ENCODE measurements around the gene NCR2.

DNA sequence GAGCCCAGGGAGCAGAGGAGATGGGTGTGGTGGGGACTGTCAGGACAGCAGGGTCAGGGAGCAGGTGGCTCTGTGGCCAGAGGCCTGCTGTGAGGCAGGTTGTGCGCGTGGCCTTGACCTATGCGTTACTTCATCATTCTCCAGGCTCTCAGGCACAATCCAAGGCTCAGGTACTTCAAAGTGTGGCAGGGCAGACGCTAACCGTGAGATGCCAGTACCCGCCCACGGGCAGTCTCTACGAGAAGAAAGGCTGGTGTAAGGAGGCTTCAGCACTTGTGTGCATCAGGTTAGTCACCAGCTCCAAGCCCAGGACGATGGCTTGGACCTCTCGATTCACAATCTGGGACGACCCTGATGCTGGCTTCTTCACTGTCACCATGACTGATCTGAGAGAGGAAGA is 535 bp downstream of the NCR2 start:
- TF ChIP-seq, protein P1, sequence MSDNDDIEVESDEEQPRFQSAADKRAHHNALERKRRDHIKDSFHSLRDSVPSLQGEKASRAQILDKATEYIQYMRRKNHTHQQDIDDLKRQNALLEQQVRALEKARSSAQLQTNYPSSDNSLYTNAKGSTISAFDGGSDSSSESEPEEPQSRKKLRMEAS (IDR thresholded peaks at IDR 0.05; ENCODE audit: low read depth): no peak
- TF ChIP-seq, protein P2, sequence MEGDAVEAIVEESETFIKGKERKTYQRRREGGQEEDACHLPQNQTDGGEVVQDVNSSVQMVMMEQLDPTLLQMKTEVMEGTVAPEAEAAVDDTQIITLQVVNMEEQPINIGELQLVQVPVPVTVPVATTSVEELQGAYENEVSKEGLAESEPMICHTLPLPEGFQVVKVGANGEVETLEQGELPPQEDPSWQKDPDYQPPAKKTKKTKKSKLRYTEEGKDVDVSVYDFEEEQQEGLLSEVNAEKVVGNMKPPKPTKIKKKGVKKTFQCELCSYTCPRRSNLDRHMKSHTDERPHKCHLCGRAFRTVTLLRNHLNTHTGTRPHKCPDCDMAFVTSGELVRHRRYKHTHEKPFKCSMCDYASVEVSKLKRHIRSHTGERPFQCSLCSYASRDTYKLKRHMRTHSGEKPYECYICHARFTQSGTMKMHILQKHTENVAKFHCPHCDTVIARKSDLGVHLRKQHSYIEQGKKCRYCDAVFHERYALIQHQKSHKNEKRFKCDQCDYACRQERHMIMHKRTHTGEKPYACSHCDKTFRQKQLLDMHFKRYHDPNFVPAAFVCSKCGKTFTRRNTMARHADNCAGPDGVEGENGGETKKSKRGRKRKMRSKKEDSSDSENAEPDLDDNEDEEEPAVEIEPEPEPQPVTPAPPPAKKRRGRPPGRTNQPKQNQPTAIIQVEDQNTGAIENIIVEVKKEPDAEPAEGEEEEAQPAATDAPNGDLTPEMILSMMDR (IDR thresholded peaks at IDR 0.05): no peak
- TF ChIP-seq RFX5 (IDR thresholded peaks at IDR 0.05; ENCODE audit: low read length): no peak
- TF ChIP-seq, protein P3, sequence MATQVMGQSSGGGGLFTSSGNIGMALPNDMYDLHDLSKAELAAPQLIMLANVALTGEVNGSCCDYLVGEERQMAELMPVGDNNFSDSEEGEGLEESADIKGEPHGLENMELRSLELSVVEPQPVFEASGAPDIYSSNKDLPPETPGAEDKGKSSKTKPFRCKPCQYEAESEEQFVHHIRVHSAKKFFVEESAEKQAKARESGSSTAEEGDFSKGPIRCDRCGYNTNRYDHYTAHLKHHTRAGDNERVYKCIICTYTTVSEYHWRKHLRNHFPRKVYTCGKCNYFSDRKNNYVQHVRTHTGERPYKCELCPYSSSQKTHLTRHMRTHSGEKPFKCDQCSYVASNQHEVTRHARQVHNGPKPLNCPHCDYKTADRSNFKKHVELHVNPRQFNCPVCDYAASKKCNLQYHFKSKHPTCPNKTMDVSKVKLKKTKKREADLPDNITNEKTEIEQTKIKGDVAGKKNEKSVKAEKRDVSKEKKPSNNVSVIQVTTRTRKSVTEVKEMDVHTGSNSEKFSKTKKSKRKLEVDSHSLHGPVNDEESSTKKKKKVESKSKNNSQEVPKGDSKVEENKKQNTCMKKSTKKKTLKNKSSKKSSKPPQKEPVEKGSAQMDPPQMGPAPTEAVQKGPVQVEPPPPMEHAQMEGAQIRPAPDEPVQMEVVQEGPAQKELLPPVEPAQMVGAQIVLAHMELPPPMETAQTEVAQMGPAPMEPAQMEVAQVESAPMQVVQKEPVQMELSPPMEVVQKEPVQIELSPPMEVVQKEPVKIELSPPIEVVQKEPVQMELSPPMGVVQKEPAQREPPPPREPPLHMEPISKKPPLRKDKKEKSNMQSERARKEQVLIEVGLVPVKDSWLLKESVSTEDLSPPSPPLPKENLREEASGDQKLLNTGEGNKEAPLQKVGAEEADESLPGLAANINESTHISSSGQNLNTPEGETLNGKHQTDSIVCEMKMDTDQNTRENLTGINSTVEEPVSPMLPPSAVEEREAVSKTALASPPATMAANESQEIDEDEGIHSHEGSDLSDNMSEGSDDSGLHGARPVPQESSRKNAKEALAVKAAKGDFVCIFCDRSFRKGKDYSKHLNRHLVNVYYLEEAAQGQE (IDR thresholded peaks at IDR 0.05; ENCODE audit: low read depth, low read length): no peak
- TF ChIP-seq, protein P4, sequence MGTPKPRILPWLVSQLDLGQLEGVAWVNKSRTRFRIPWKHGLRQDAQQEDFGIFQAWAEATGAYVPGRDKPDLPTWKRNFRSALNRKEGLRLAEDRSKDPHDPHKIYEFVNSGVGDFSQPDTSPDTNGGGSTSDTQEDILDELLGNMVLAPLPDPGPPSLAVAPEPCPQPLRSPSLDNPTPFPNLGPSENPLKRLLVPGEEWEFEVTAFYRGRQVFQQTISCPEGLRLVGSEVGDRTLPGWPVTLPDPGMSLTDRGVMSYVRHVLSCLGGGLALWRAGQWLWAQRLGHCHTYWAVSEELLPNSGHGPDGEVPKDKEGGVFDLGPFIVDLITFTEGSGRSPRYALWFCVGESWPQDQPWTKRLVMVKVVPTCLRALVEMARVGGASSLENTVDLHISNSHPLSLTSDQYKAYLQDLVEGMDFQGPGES (IDR thresholded peaks at IDR 0.05; ENCODE audit: low read depth, low read length): no peak

Data from SK-N-SH (cell line).